Measurements from ENCODE around the gene PFKFB2. TPM values are rescaled to one million over a fixed set of nuclear protein-coding genes. Genes with fewer than 3 reads are reported as not detected.

The PFKFB2 gene
- total RNA-seq, 2 experiments from 2014 or later, result 3.2 to 4.0 TPM

- POLR2A ChIA-PET, result no interaction called here
- CTCF ChIA-PET, result no interaction called here
- no peak overlapping the region for H3K27ac Mint-ChIP-seq
These were observed 31.8 kb upstream of the PFKFB2 start for GRCh38 chr1:207021139-207021861.

GRCh38 chr1:207021876-207022596 is 31.0 kb upstream of the PFKFB2 start:
- no peaks in the 10 kb centered on the region for H3K36me3 Mint-ChIP-seq (ENCODE audit: low read depth)
- H3K9me3 ChIP-seq (ENCODE audit: control insufficient read depth in 1 of 2, insufficient read depth in 1 of 2, low read length in 2 of 2), result peaks cover 0 to 3% of the 10 kb centered on the region in 2 experiments
- no peak overlapping the region for H3K4me3 ChIP-seq (ENCODE audit: low read length)
- ATAC-seq (ENCODE audit: poor library complexity), result no peak
- H3K9me3 Mint-ChIP-seq, result no peaks in the 10 kb centered on the region
- no peak overlapping the region for H3K27ac ChIP-seq (ENCODE audit: low read depth in 1 of 2, low read length in 2 of 2)
- CTCF ChIA-PET, result no interaction called here
- no peak overlapping the region for H3K4me3 Mint-ChIP-seq
- no peak overlapping the region for H3K27ac Mint-ChIP-seq
- no peaks in the 10 kb centered on the region for H3K36me3 ChIP-seq (ENCODE audit: insufficient read depth, low read length)
- intact Hi-C loops (cut with DNase I, micrococcal nuclease), result no loop called here
- H3K27me3 Mint-ChIP-seq, result peaks cover 40% of the 10 kb centered on the region
- POLR2A ChIA-PET, result no interaction called here
- peaks cover 0 to 2% of the 10 kb centered on the region in 2 experiments for H3K27me3 ChIP-seq (ENCODE audit: control insufficient read depth in 1 of 2, insufficient read depth in 2 of 2, low read length in 2 of 2)
- H3K4me1 ChIP-seq (ENCODE audit: insufficient read depth, low read length), result no peaks in the 10 kb centered on the region
- TF ChIP-seq CTCF (IDR thresholded peaks at IDR 0.05), result no peak
- DNase-seq, result no peak
- H3K4me1 Mint-ChIP-seq (ENCODE audit: low read depth), result no peaks in the 10 kb centered on the region

More at GRCh38 chr1:207021139-207021861, 31.8 kb upstream of the PFKFB2 start:
- Mint-ChIP-seq H3K27me3 (peaks cover 34% of the 10 kb centered on the region), H3K4me3 (no peak overlapping the region), H3K4me1 (ENCODE audit: low read depth) (no peaks in the 10 kb centered on the region), H3K36me3 (ENCODE audit: low read depth) (no peaks in the 10 kb centered on the region), H3K9me3 (no peaks in the 10 kb centered on the region)
- H3K9me3 ChIP-seq (ENCODE audit: control insufficient read depth in 1 of 2, insufficient read depth in 1 of 2, low read length in 2 of 2), result peaks cover 0 to 3% of the 10 kb centered on the region in 2 experiments
- DNase-seq (no peak), ATAC-seq (ENCODE audit: poor library complexity) (no peak)
- intact Hi-C loops (cut with DNase I, micrococcal nuclease), result no loop called here
- no peak overlapping the region for H3K4me3 ChIP-seq (ENCODE audit: low read length)
- H3K4me1 ChIP-seq (ENCODE audit: insufficient read depth, low read length), result no peaks in the 10 kb centered on the region
- peaks cover 0 to 2% of the 10 kb centered on the region in 2 experiments for H3K27me3 ChIP-seq (ENCODE audit: control insufficient read depth in 1 of 2, insufficient read depth in 2 of 2, low read length in 2 of 2)
- H3K36me3 ChIP-seq (ENCODE audit: insufficient read depth, low read length), result no peaks in the 10 kb centered on the region
- H3K27ac ChIP-seq (ENCODE audit: low read depth in 1 of 2, low read length in 2 of 2), result no peak overlapping the region
- TF ChIP-seq CTCF (IDR thresholded peaks at IDR 0.05), result no peak

- peaks cover 45% of the 10 kb centered on the region for H3K27me3 Mint-ChIP-seq
- no peak overlapping the region for H3K4me3 ChIP-seq (ENCODE audit: low read length)
- ATAC-seq (ENCODE audit: poor library complexity) (no peak), DNase-seq (no peak)
- intact Hi-C loops (cut with DNase I, micrococcal nuclease), result no loop called here
- H3K27ac ChIP-seq (ENCODE audit: low read depth in 1 of 2, low read length in 2 of 2), result no peak overlapping the region
- H3K9me3 ChIP-seq (ENCODE audit: control insufficient read depth in 1 of 2, insufficient read depth in 1 of 2, low read length in 2 of 2), result peaks cover 0 to 3% of the 10 kb centered on the region in 2 experiments
- no peaks in the 10 kb centered on the region for H3K4me1 ChIP-seq (ENCODE audit: insufficient read depth, low read length)
- no peak overlapping the region for H3K4me3 Mint-ChIP-seq
- peaks cover under 1 to 6% of the 10 kb centered on the region in 2 experiments for H3K27me3 ChIP-seq (ENCODE audit: control insufficient read depth in 1 of 2, insufficient read depth in 2 of 2, low read length in 2 of 2)
- no peak for TF ChIP-seq CTCF (IDR thresholded peaks at IDR 0.05)
- ChIA-PET POLR2A (no interaction called here), CTCF (interaction anchor here (0.6 kb wide), 1 partner anchor 454 kb away, joined by 4 read pairs; no protein-coding TSS in a partner anchor)
- H3K9me3 Mint-ChIP-seq, result no peaks in the 10 kb centered on the region
- H3K27ac Mint-ChIP-seq, result no peak overlapping the region
- no peaks in the 10 kb centered on the region for H3K36me3 Mint-ChIP-seq (ENCODE audit: low read depth)
- no peaks in the 10 kb centered on the region for H3K4me1 Mint-ChIP-seq (ENCODE audit: low read depth)
- H3K36me3 ChIP-seq (ENCODE audit: insufficient read depth, low read length), result no peaks in the 10 kb centered on the region
These were observed 29.9 kb upstream of the PFKFB2 start for GRCh38 chr1:207022996-207023679.
